Measurements from ENCODE around the gene FOXP1.

- TF ChIP-seq CTCF (IDR thresholded peaks at IDR 0.05) (no peak), POLR2A (IDR thresholded peaks at IDR 0.05) (no peak)
Measured at GRCh38 chr3:71171247-71171646, 412.3 kb downstream of the FOXP1 start.

All from breast epithelium (tissue), 3 donors.